Measurements from ENCODE around the gene TEDC1.

Gene TEDC1

DNA sequence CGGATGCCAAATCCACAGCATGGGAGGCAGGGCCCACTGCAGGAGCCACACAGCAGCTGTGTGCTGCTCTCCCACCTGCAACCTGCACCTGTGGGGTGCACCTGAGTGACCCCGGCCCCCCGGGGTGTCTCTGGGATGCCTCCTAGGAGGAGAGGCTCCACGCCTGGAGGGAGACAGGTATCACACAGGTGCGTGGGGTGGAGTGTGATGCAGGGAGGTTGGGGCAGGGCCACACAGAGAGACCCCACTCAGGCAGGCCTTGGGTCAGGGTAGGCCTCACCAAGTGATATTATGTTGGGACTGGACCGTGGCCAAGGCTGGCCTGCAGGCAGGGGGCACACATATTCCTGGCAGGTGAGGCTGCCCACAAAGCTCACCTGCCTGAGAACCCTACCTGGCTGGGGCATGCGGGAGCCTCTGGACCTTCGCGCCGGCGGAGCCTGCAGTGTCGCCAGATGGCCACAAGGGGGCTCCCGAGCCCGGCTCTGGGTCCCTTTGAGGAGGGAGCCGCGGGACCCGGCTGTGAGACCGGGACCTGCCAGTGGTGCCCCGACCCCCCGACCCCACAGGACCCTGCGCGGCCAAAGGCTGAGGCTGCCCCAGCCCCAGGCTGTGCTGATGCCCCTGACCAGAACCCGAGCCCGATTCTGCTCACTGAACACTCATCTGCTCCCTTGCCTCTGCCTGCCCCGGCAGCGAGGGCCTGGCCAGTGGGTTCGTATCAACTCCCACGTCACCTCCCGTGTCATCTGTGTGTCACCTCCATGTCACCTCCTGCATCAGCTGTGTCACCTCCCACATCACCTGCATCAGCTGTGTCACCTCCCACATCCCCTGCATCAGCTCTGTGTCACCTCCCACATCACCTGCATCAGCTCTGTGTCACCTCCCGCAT lies 46.8 kb downstream of the TEDC1 start (continued):
- TF ChIP-seq ZNF280D (tag by site-specific recombination; IDR thresholded peaks at IDR 0.05) (no peak), ZFHX2 (tag by site-specific recombination; conservative IDR thresholded peaks at IDR 0.05) (peak; percentile 54), ZNF350 (tag by site-specific recombination; IDR thresholded peaks at IDR 0.05) (no peak), ZNF174 (tag by site-specific recombination; IDR thresholded peaks at IDR 0.05) (no peak), KLF10 (tag by site-specific recombination; IDR thresholded peaks at IDR 0.05) (no peak), ZNF169 (tag by site-specific recombination; IDR thresholded peaks at IDR 0.05) (no peak), ZEB2 (tag by site-specific recombination; IDR thresholded peaks at IDR 0.05) (peak; percentile 53; the same call in 1 of the 2 replicates), ZXDB (tag by site-specific recombination; IDR thresholded peaks at IDR 0.05) (no peak), ZNF544 (tag by site-specific recombination; IDR thresholded peaks at IDR 0.05) (no peak), CTCF (tag by site-specific recombination; IDR thresholded peaks at IDR 0.05) (peak; percentile 91), GLIS1 (tag by site-specific recombination; IDR thresholded peaks at IDR 0.05) (no peak), ZNF624 (tag by site-specific recombination; IDR thresholded peaks at IDR 0.05) (no peak), OVOL3 (tag by site-specific recombination; IDR thresholded peaks at IDR 0.05) (no peak), ZNF600 (tag by site-specific recombination; IDR thresholded peaks at IDR 0.05) (peak; percentile 62; the same call in 1 of the 2 replicates), ZBTB21 (tag by site-specific recombination; IDR thresholded peaks at IDR 0.05) (no peak)
- TF ChIP-seq, protein P1, sequence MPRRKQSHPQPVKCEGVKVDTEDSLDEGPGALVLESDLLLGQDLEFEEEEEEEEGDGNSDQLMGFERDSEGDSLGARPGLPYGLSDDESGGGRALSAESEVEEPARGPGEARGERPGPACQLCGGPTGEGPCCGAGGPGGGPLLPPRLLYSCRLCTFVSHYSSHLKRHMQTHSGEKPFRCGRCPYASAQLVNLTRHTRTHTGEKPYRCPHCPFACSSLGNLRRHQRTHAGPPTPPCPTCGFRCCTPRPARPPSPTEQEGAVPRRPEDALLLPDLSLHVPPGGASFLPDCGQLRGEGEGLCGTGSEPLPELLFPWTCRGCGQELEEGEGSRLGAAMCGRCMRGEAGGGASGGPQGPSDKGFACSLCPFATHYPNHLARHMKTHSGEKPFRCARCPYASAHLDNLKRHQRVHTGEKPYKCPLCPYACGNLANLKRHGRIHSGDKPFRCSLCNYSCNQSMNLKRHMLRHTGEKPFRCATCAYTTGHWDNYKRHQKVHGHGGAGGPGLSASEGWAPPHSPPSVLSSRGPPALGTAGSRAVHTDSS (tag by site-specific recombination; IDR thresholded peaks at IDR 0.05) = no peak

DNA sequence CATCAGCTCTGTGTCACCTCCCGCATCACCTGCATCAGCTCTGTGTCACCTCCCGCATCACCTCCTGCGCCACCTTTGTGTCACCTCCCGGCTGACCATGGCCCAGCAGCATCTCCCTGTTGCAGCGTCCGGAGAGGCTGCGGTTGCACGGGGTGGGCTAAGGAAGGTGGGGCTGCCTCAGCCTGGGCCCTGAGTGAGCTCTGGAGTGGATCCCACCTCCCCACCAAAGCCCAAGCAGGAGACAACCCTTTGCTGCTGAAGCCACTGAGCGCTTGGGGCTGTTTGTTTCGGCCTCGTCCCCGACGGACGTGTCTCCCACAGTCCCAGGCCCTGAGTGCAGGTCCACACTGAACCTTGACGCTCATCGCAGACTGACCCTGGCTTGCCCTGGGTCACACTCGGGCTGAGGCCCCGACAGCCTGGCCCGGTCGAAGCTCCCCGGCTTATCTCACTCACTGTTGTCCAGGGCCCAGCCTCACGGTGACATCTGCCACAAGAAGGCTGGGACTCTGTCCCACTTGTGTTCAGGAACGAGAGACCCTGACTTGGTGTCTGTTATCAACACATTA lies 47.5 kb downstream of the TEDC1 start:
- POLR2A ChIA-PET = no interaction called here
- Histone ChIP-seq H3K4me1 (ENCODE audit: control insufficient read depth, insufficient read depth, low read length) (no peaks in the 10 kb centered on the region), H3K4me3 (ENCODE audit: low read depth, low read length) (no peak overlapping the region), H3K27ac (ENCODE audit: extremely low read depth, low read depth, low read length) (no peak overlapping the region), H3K36me3 (ENCODE audit: control insufficient read depth in 2 of 2, insufficient read depth in 1 of 2, low read length in 2 of 2) (no peaks in the 10 kb centered on the region), H3K9me3 (ENCODE audit: control insufficient read depth, insufficient read depth, low read depth, low read length) (no peaks in the 10 kb centered on the region)
- CTCF ChIA-PET = interaction anchor here (0.6 to 2.0 kb wide), 7 partner anchors 10 to 402 kb away, joined by 3 to 8 read pairs (median 4); no protein-coding TSS in a partner anchor
- TF ChIP-seq, protein P2, sequence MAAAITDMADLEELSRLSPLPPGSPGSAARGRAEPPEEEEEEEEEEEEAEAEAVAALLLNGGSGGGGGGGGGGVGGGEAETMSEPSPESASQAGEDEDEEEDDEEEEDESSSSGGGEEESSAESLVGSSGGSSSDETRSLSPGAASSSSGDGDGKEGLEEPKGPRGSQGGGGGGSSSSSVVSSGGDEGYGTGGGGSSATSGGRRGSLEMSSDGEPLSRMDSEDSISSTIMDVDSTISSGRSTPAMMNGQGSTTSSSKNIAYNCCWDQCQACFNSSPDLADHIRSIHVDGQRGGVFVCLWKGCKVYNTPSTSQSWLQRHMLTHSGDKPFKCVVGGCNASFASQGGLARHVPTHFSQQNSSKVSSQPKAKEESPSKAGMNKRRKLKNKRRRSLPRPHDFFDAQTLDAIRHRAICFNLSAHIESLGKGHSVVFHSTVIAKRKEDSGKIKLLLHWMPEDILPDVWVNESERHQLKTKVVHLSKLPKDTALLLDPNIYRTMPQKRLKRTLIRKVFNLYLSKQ (tag by site-specific recombination; IDR thresholded peaks at IDR 0.05; ENCODE audit: borderline replicate concordance) = no peak
- TF ChIP-seq KLF8 (tag by site-specific recombination; IDR thresholded peaks at IDR 0.05) = no peak
- TF ChIP-seq, protein P3, sequence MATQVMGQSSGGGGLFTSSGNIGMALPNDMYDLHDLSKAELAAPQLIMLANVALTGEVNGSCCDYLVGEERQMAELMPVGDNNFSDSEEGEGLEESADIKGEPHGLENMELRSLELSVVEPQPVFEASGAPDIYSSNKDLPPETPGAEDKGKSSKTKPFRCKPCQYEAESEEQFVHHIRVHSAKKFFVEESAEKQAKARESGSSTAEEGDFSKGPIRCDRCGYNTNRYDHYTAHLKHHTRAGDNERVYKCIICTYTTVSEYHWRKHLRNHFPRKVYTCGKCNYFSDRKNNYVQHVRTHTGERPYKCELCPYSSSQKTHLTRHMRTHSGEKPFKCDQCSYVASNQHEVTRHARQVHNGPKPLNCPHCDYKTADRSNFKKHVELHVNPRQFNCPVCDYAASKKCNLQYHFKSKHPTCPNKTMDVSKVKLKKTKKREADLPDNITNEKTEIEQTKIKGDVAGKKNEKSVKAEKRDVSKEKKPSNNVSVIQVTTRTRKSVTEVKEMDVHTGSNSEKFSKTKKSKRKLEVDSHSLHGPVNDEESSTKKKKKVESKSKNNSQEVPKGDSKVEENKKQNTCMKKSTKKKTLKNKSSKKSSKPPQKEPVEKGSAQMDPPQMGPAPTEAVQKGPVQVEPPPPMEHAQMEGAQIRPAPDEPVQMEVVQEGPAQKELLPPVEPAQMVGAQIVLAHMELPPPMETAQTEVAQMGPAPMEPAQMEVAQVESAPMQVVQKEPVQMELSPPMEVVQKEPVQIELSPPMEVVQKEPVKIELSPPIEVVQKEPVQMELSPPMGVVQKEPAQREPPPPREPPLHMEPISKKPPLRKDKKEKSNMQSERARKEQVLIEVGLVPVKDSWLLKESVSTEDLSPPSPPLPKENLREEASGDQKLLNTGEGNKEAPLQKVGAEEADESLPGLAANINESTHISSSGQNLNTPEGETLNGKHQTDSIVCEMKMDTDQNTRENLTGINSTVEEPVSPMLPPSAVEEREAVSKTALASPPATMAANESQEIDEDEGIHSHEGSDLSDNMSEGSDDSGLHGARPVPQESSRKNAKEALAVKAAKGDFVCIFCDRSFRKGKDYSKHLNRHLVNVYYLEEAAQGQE (tag by site-specific recombination; IDR thresholded peaks at IDR 0.05) = no peak
- TF ChIP-seq GLI2 (tag by site-specific recombination; IDR thresholded peaks at IDR 0.05; ENCODE audit: borderline replicate concordance, low read depth) = no peak
- TF ChIP-seq, protein P4, sequence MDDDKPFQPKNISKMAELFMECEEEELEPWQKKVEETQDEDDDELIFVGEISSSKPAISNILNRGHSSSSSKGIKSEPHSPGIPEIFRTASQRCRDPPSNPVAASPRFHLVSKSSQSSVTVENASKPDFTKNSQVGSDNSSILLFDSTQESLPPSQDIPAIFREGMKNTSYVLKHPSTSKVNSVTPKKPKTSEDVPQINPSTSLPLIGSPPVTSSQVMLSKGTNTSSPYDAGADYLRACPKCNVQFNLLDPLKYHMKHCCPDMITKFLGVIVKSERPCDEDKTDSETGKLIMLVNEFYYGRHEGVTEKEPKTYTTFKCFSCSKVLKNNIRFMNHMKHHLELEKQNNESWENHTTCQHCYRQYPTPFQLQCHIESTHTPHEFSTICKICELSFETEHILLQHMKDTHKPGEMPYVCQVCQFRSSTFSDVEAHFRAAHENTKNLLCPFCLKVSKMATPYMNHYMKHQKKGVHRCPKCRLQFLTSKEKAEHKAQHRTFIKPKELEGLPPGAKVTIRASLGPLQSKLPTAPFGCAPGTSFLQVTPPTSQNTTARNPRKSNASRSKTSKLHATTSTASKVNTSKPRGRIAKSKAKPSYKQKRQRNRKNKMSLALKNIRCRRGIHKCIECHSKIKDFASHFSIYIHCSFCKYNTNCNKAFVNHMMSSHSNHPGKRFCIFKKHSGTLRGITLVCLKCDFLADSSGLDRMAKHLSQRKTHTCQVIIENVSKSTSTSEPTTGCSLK (tag by site-specific recombination; IDR thresholded peaks at IDR 0.05) = no peak
